Measurements from ENCODE around the gene THPO.

THPO gene

DNA sequence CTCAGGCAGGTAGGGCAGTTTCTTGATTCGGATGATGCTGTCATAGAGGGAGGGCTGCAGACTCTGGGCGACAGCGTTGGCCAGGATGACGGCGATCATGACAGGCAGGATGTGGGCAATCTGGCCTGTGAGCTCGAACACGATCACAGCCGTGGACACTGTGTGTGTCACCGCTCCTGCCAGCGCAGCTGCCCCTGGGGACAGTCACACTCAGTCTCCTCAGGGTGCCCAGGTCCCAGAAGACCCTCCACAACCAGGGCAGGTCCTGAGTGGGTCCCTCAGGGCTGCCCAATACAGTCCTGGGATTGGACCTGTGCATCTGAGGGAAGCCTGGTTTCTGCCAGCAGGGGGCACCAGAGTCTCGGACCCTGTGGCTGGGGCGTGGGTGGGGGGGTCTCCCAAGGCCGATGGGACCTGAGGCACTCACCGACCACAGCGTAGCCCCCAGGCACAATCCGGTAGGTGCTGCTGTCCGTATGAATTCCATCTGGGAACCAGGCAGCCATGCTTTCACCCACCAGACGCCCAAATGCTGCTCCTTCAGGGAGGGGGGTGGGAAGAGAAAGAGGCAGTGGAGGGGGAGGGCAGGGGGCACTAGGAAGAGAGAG, 23.8 kb downstream of the THPO start:
- peak; percentile 72 for DNase-seq
- H3K27me3 Mint-ChIP-seq: peaks cover 12% of the 10 kb centered on the region
- CTCF ChIA-PET: interaction anchor here (0.6 to 2.8 kb wide), 16 partner anchors 9 to 203 kb away, joined by 3 to 15 read pairs (median 4); partner anchors contain the start of gene FAM131A
- no peaks in the 10 kb centered on the region for H3K36me3 Mint-ChIP-seq
- H3K27ac Mint-ChIP-seq: no peak overlapping the region
- no peaks in the 10 kb centered on the region for H3K9me3 Mint-ChIP-seq
- H3K4me3 Mint-ChIP-seq: no peak overlapping the region
- H3K4me1 Mint-ChIP-seq: no peaks in the 10 kb centered on the region

DNA sequence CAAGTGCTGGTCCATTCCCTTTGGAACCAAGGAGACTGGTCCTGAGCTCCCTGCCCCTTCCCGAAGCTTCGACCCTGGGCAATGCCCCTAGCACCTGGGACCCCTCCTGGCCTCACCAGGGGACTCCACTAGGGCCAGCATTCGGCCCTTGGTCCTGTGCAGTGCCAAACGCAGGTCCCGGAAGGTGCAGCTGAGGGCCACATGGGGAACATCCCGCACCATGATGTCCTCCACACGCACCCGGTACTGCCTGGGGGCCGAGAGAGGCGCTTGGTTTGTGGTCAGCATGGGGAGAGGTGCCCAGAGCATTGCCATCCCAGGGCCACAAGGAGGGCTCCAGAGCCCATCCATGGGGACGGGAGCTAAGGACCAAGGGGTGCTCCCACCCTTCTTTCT, 24.5 kb downstream of the THPO start:
- no peak overlapping the region for H3K4me3 Mint-ChIP-seq
- no peaks in the 10 kb centered on the region for H3K4me1 Mint-ChIP-seq
- H3K27me3 Mint-ChIP-seq: peaks cover 6% of the 10 kb centered on the region
- no peak for DNase-seq
- CTCF ChIA-PET: interaction anchor here (0.6 to 2.8 kb wide), 15 partner anchors 8 to 204 kb away, joined by 3 to 15 read pairs (median 3); partner anchors contain the start of gene FAM131A
- no peaks in the 10 kb centered on the region for H3K36me3 Mint-ChIP-seq
- H3K9me3 Mint-ChIP-seq: no peaks in the 10 kb centered on the region
- no peak overlapping the region for H3K27ac Mint-ChIP-seq

DNA sequence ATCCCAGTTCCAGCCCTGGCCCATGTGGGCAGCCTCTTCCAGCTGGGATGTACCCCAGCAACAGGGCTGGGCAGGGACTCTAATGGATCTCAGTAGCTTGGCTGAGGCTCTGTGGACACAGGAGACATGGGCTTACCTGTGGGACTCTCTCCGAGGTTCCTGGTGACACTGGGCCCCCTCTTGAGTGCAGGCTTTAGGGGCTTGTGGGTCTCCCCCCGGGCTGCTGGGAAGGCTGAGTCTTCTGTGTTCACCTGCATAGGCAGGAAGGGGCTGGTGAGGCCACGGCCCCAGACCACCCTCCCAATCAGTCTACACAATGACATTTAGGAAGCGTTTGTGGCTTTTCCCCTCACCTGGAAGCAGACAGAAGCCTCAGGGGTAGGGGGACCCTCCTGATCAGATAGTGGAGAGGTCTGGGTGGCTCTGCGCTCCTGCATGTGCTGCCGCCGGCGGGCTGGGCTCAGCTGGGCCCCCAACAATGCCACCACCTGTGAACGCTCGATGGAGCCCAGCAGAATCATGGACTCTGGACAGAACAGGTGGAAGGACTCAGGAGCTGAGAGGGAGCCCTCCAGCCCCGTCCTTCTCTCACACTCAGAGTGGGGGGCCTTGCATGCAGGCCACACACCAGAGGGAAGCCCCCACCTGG, 25.0 kb downstream of the THPO start:
- CTCF ChIA-PET: interaction anchor here (0.9 to 2.8 kb wide), 10 partner anchors 9 to 204 kb away, joined by 3 to 15 read pairs (median 3); partner anchors contain the start of genes CLCN2, FAM131A and POLR2H
- H3K4me3 Mint-ChIP-seq: no peak overlapping the region
- H3K36me3 Mint-ChIP-seq: no peaks in the 10 kb centered on the region
- H3K9me3 Mint-ChIP-seq: no peaks in the 10 kb centered on the region
- H3K27ac Mint-ChIP-seq: no peak overlapping the region
- H3K4me1 Mint-ChIP-seq: no peaks in the 10 kb centered on the region
- H3K27me3 Mint-ChIP-seq: peaks cover under 1% of the 10 kb centered on the region
- DNase-seq: no peak

DNA sequence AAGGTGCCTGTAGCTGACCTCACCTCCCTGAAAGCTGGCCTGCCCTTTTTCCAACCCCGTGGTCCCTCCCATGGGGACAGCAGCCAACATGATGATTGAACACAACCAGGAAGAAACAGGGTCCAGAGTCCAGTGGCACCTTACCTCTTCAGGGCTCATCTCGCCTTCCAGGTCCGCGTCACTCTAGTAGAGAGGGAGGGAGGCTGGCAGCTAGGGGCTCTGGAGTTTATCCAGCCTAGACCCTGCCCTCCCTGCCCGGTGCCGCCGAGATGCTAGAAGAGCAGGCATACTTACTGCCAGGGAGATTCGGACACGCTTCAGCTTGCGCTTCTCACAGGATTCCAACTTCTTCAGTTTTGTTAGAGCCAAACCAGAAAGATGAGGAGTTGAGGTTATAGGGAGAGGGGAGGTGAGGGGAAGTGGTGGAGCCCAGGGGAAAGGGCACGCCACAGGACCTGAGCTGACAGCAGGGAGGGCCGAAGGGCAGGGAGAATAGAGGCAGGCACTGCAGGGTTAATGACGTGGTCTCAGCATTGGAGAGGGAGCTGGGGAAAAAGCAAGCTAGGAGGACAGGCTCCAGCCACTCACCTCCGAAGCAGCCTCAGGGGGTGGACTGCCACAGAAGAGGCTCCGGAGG, 25.7 kb downstream of the THPO start:
- H3K4me1 Mint-ChIP-seq: no peaks in the 10 kb centered on the region
- CTCF ChIA-PET: interaction anchor here (1.1 to 1.4 kb wide), 3 partner anchors 8 to 189 kb away, joined by 3 read pairs; partner anchors contain the start of genes CLCN2 and POLR2H
- H3K36me3 Mint-ChIP-seq: no peaks in the 10 kb centered on the region
- no peaks in the 10 kb centered on the region for H3K27me3 Mint-ChIP-seq
- H3K27ac Mint-ChIP-seq: no peak overlapping the region
- H3K9me3 Mint-ChIP-seq: no peaks in the 10 kb centered on the region
- no peak for DNase-seq
- H3K4me3 Mint-ChIP-seq: no peak overlapping the region

DNA sequence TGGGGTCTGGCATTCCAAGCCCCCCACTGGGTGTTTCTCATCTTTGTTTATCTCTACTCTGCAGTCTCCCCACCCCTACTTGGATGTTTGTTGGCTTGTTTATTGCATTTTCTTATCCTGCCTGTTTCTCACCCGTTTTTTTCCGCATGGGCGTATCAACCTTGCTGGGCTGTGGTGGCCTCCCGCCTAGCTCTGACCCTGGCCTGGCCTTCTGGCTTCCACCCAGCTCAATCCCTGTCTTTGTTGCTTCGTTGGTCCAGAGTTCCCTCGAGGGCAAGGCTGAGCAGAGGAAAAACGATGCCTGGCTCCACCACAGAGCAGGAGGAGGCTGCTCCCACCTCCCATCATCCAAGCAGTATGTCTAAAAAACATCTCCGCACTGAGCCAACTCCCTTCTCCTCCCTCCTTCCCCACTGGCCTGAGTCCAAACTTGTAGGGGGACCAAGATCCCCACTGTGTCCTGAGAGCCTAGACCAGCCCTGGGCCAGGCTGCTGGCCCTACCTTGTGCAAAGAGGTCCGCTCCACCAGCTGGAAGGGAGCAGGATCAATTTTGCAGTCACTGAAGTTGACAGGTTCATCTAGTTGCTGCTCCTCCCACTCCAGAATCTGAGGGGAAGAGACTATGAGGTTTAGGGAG, 26.4 kb downstream of the THPO start:
- no peak for DNase-seq
- no peaks in the 10 kb centered on the region for H3K9me3 Mint-ChIP-seq
- H3K4me3 Mint-ChIP-seq: no peak overlapping the region
- H3K4me1 Mint-ChIP-seq: no peaks in the 10 kb centered on the region
- H3K36me3 Mint-ChIP-seq: no peaks in the 10 kb centered on the region
- no peak overlapping the region for H3K27ac Mint-ChIP-seq
- CTCF ChIA-PET: interaction anchor here (1.1 to 1.4 kb wide), 3 partner anchors 9 to 189 kb away, joined by 3 read pairs; partner anchors contain the start of genes CLCN2 and POLR2H
- no peaks in the 10 kb centered on the region for H3K27me3 Mint-ChIP-seq

DNA sequence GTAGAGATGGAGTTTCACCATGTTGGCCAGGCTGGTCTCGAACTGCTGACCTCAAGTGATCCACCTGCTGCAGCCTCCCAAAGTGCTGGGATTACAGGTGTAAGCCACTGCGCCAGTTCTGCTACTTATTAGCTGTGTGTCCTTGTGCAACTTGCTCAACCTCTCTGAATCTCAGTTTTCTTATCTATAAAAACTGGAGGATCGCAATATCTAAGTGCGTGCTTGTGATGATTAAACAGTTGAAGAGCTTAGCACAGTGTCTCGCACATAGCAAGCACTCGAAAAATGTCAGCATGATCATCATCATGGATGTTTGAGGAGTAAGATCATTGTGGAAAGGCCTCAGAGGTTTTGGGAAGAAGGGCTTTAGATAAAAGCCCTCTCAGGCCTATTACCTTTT, 27.4 kb downstream of the THPO start:
- no peak for DNase-seq
- H3K9me3 Mint-ChIP-seq: no peaks in the 10 kb centered on the region
- H3K27ac Mint-ChIP-seq: no peak overlapping the region
- CTCF ChIA-PET: no interaction called here
- no peaks in the 10 kb centered on the region for H3K36me3 Mint-ChIP-seq
- no peaks in the 10 kb centered on the region for H3K27me3 Mint-ChIP-seq
- H3K4me3 Mint-ChIP-seq: no peak overlapping the region
- H3K4me1 Mint-ChIP-seq: no peaks in the 10 kb centered on the region

DNA sequence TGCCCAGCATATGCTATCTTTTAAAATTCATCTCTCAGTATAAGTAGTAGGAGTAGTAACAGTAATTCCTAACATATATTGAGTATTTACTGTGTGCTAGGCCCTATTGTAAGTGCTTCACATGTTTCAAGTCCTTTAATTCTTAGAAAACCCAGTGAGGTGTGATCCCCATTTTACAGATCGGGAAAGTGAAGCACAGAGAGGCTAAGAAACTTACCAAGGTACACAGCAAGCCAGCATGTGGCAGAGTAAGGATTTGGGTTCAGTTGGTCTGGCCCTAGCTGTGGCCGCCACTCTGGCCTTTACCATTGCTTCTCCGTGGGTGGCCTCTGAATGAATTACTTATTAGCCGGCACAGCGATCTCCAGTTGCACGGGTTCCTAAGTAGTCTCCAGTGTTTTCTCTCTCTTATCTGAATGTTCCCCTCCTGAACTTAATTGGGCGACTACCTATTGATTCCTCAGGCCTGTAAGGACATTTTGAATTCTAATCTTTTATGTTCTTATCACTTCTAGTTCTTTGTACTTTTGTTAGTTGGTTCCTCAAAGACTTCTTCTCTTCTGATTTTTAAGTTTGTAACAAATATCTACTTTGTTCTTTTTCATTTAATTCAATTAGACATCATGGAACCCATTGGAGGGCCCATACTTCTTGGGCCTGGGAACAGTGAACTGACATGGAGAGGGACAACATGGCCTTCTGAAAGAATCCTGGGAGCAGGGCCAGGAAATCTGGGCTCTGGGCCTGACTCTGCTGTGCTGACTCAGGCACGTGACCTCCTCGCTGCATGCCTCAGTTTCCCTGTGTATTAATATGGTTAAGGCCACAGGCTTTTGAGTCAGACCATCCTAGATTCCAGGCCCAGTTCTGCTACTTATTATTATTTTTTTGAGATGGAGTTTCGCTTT, 28.2 kb downstream of the THPO start:
- DNase-seq: no peak
- no peak overlapping the region for H3K27ac Mint-ChIP-seq
- H3K9me3 Mint-ChIP-seq: no peaks in the 10 kb centered on the region
- no peaks in the 10 kb centered on the region for H3K36me3 Mint-ChIP-seq
- CTCF ChIA-PET: no interaction called here
- H3K4me1 Mint-ChIP-seq: no peaks in the 10 kb centered on the region
- H3K4me3 Mint-ChIP-seq: no peak overlapping the region
- H3K27me3 Mint-ChIP-seq: no peaks in the 10 kb centered on the region

DNA sequence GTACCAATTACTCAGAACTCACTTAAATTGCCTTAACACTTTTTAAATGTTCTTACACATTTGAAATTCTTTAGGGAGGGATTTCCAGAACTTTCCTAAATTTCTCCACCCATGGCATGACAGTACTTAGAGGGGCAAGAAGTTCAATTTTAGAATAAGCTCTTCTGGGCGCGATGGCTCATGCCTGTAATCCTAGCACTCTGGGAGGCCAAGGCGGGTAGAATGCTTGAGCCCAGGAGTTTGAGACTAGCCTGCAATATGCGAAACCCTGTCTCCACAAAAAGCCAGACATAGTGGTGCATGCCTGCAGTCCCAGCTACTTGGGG, 30.0 kb downstream of the THPO start:
- H3K9me3 Mint-ChIP-seq: no peaks in the 10 kb centered on the region
- H3K4me3 Mint-ChIP-seq: no peak overlapping the region
- no peaks in the 10 kb centered on the region for H3K4me1 Mint-ChIP-seq
- no peak for DNase-seq
- H3K36me3 Mint-ChIP-seq: no peaks in the 10 kb centered on the region
- CTCF ChIA-PET: no interaction called here
- no peaks in the 10 kb centered on the region for H3K27me3 Mint-ChIP-seq
- no peak overlapping the region for H3K27ac Mint-ChIP-seq

DNA sequence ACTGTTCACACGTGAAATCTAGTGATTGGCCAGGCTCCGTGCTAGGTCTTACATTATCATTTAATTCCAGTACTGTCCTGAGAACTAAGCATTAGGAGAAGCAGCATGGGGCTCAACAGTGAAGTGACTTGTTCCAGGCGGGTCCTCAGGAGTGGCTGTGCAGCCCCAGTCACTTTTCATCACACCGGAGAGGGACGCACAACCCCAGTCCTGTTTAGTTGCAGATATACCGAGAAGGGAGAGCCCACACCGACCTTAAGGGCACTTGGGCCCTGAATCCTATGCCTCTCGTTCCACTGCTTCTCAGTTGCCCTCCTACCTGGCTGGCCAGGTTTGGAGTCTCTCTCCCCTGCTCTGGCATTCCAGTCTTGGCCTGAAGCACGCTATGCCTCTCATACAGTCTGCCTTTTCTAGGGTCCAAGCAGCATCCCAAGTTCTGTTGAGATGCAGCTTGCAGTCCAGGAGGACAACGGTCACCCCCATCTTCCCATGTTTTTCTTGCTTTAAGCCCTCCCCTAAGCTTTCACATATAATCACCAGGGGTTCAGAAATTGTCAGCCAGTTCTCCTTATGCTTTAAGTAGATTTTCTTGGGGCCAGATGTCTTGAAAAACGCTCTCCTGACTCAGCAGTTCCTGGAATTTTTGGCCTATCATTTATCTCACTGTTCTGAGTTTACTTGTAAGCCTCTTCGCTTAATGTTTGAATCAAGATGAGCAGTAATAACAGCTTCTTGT, 30.5 kb downstream of the THPO start:
- Mint-ChIP-seq H3K4me3 (no peak overlapping the region), H3K27ac (no peak overlapping the region), H3K4me1 (no peaks in the 10 kb centered on the region), H3K36me3 (no peaks in the 10 kb centered on the region), H3K9me3 (no peaks in the 10 kb centered on the region), H3K27me3 (no peaks in the 10 kb centered on the region)
- CTCF ChIA-PET: interaction anchor here (2.5 kb wide), 1 partner anchor 24 kb away, joined by 6 read pairs; no protein-coding TSS in a partner anchor
- DNase-seq: no peak

DNA sequence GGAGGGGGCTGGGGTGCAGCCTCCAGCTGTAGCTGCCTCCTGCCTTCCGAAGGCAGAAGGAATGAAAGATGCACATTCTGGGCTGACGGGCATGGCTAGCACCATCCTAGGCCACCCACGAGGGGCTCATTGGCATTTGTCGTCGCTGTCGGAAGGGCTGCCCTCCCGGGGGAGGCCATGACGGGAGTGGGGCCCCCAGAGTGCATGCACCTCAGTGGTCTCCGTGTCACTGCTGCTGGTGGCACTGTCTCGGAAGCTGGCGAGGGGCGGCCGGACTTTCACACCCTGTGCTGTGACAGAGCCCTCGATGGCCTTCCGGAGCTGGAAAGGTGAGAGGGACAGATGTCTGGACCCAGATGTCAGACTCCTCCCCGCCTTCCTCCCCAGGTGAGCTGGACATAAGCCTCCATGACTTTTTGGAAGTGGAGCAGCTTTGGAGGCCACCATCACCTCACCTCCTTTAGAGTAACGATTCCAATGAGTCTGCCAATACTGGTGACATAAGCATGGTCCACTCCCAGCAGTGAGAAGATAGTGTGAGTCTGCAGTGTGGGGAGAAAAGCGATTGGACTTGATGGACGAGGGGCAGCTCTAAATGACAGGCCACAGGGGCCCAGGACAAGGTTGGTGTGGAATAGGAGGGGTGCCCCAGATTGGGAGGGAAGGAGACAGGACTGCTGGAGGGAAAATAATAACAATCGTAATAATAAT, 31.4 kb downstream of the THPO start:
- CTCF ChIA-PET: interaction anchor here (1.1 to 2.5 kb wide), 2 partner anchors 8 to 25 kb away, joined by 3 to 6 read pairs; no protein-coding TSS in a partner anchor
- no peak for DNase-seq
- Mint-ChIP-seq H3K9me3 (no peaks in the 10 kb centered on the region), H3K27me3 (no peaks in the 10 kb centered on the region), H3K4me1 (no peaks in the 10 kb centered on the region), H3K4me3 (no peak overlapping the region), H3K27ac (no peak overlapping the region), H3K36me3 (no peaks in the 10 kb centered on the region)

DNA sequence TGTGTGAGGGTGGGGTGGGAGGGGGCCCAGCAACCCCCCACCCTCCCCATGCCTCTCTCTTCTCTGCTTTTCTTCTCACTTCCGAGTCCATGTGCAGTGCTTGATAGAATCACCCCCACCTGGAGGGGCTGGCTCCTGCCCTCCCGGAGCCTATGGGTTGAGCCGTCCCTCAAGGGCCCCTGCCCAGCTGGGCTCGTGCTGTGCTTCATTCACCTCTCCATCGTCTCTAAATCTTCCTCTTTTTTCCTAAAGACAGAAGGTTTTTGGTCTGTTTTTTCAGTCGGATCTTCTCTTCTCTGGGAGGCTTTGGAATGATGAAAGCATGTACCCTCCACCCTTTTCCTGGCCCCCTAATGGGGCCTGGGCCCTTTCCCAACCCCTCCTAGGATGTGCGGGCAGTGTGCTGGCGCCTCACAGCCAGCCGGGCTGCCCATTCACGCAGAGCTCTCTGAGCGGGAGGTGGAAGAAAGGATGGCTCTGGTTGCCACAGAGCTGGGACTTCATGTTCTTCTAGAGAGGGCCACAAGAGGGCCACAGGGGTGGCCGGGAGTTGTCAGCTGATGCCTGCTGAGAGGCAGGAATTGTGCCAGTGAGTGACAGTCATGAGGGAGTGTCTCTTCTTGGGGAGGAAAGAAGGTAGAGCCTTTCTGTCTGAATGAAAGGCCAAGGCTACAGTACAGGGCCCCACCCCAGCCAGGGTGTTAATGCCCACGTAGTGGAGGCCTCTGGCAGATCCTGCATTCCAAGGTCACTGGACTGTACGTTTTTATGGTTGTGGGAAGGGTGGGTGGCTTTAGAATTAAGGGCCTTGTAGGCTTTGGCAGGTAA, 32.5 kb downstream of the THPO start:
- Mint-ChIP-seq H3K27ac (no peak overlapping the region), H3K9me3 (no peaks in the 10 kb centered on the region), H3K27me3 (no peaks in the 10 kb centered on the region), H3K36me3 (no peaks in the 10 kb centered on the region), H3K4me1 (peaks cover 8% of the 10 kb centered on the region), H3K4me3 (no peak overlapping the region)
- no peak for DNase-seq
- CTCF ChIA-PET: interaction anchor here (0.6 to 2.5 kb wide), 4 partner anchors 8 to 457 kb away, joined by 3 to 6 read pairs (median 4); no protein-coding TSS in a partner anchor
